A549 treated with CORT108297 at 1 μM for 4 hours (cell line): ENCODE measurements around the gene PPBP. TPM values are rescaled to one million over a fixed set of nuclear protein-coding genes. Genes with fewer than 3 reads are reported as not detected.

Experiments
- total RNA-seq: library from RNA; stranded (reverse); fragments of 200-300 nt; extraction: Qiagen RNA extraction; gene quantifications from 5 replicates; pipeline ENCODE4 v1.2.3, GENCODE V29; 2022

PPBP gene
- 0.15 to 0.19 TPM in 2 of 5 replicates, not detected in the others for total RNA-seq

GRCh38 chr4:73988061-73988460 lies at the start of gene PPBP:
TSS of gene PPBP (minus strand) at chr4:73988190. CDS start at chr4:73988103, 87 bp downstream.

GRCh38 chr4:73998040-73999011 lies 10.3 kb upstream of the PPBP start, which contains the start of gene CXCL5:
TSS of gene CXCL5 (minus strand) at chr4:73998677. CDS start at chr4:73998581, 96 bp downstream.

Other genes starting within 250 kb of the PPBP start
- 5.9 to 27.4 TPM (median 13.4 TPM) in 5 replicates for gene CXCL8, start 247.6 kb downstream of the PPBP start, total RNA-seq
- gene CXCL6, start 151.5 kb downstream of the PPBP start, total RNA-seq = 0.05 to 0.12 TPM (median 0.07 TPM) in 3 of 5 replicates, not detected in the others
- gene PF4V1, start 134.9 kb downstream of the PPBP start, total RNA-seq = not detected in 5 replicates
- 9.1 to 35.8 TPM (median 16.9 TPM) in 5 replicates for gene CXCL1, start 118.8 kb downstream of the PPBP start, total RNA-seq
- 0.36 to 1.2 TPM (median 0.67 TPM) in 5 replicates for gene PF4, start 6.2 kb downstream of the PPBP start, total RNA-seq
- 41.0 to 54.6 TPM (median 48.6 TPM) in 5 replicates for gene CXCL5, start 10.5 kb upstream of the PPBP start, total RNA-seq
- 4.8 to 14.7 TPM (median 5.4 TPM) in 5 replicates for gene CXCL3, start 50.5 kb upstream of the PPBP start, total RNA-seq
- gene CXCL2, start 111.0 kb upstream of the PPBP start, total RNA-seq = 12.5 to 42.4 TPM (median 17.2 TPM) in 5 replicates
- 8.4 to 11.2 TPM (median 10.4 TPM) in 5 replicates for gene MTHFD2L, start 169.9 kb upstream of the PPBP start, total RNA-seq